ENCODE measurements around the gene NELL1. TPM values are rescaled to one million over a fixed set of nuclear protein-coding genes. Genes with fewer than 3 reads are reported as not detected.

NELL1 gene
- total and polyA plus RNA-seq, 2 donors (not counting 1 experiment from before 2014, with no cell fraction given): not detected

GRCh38 chr11:20670932-20671403 is 1.6 kb downstream of the NELL1 start:
- no peak overlapping the region for H3K27ac ChIP-seq (ENCODE audit: insufficient read depth, low read length)
- no peak for DNase-seq (ENCODE audit: low read depth in 2 of 2)
- no peak overlapping the region for H3K4me2 ChIP-seq (ENCODE audit: extremely low read depth, insufficient read depth, low read length)
- H3K4me1 ChIP-seq (ENCODE audit: control insufficient read depth, extremely low read depth, insufficient read depth, low read length): no peaks in the 10 kb centered on the region
- H3K79me2 ChIP-seq (ENCODE audit: control insufficient read depth, insufficient read depth, low read length): no peaks in the 10 kb centered on the region
- H3K9ac ChIP-seq (ENCODE audit: insufficient read depth, low read length): no peak overlapping the region
- no peaks in the 10 kb centered on the region for H3K36me3 ChIP-seq (ENCODE audit: control insufficient read depth, insufficient read depth, low read length)
- TF ChIP-seq, protein P1, sequence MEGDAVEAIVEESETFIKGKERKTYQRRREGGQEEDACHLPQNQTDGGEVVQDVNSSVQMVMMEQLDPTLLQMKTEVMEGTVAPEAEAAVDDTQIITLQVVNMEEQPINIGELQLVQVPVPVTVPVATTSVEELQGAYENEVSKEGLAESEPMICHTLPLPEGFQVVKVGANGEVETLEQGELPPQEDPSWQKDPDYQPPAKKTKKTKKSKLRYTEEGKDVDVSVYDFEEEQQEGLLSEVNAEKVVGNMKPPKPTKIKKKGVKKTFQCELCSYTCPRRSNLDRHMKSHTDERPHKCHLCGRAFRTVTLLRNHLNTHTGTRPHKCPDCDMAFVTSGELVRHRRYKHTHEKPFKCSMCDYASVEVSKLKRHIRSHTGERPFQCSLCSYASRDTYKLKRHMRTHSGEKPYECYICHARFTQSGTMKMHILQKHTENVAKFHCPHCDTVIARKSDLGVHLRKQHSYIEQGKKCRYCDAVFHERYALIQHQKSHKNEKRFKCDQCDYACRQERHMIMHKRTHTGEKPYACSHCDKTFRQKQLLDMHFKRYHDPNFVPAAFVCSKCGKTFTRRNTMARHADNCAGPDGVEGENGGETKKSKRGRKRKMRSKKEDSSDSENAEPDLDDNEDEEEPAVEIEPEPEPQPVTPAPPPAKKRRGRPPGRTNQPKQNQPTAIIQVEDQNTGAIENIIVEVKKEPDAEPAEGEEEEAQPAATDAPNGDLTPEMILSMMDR (conservative IDR thresholded peaks at IDR 0.05 in 1 of 2, IDR thresholded peaks at IDR 0.05 in 1 of 2; ENCODE audit: low read depth in 1 of 2, low read length in 2 of 2): no peak
- no peak for TF ChIP-seq EZH2 (IDR thresholded peaks at IDR 0.05; ENCODE audit: low read length, missing control alignments)
- H3K27me3 ChIP-seq (ENCODE audit: control insufficient read depth, insufficient read depth, low read length): peaks cover 22% of the 10 kb centered on the region
- H2AFZ ChIP-seq (ENCODE audit: low read length): no peak overlapping the region
- H4K20me1 ChIP-seq (ENCODE audit: control insufficient read depth, extremely low read depth, insufficient read depth, low read length): no peaks in the 10 kb centered on the region
- no peaks in the 10 kb centered on the region for H3K9me3 ChIP-seq (ENCODE audit: control insufficient read depth, insufficient read depth, low read depth, low read length)
- H3K4me3 ChIP-seq (replicated peaks in 1 of 4; ENCODE audit: control extremely low read depth in 1 of 4, insufficient read depth in 1 of 4, low read depth in 3 of 4, low read length in 4 of 4): no peak overlapping the region

DNA sequence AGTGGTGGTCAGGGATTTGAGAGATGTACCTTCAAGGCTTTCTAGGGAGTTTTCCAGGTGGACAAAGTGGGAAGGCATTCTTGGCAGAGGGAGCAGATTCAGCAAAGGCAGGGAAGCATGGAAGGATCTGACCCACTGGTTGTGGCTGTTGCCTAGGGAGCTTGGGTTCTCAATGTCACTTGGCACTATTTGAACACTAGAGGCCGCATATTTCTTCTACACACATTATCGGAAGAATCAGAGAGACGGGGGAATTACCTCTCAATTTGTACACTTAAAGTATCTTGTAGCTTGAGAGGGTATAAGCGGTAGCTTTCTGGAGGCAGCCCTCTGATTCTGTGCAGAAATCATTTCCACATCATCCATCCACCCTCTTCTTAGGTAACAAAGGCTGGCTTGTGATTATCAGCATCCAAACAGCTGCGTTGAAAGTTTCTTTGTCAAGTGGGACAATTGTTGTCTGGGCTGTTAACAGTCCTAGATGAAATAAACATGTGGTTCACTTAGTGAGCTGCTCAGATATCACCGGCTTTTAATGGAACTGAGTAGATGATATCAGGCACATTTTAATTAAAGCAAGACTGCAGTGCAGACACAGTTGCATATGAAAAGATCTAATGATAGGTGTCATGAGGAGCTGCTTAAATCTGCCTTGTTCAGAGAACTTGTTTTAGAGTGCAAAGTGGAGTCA is 2.6 kb downstream of the NELL1 start:
- no peak overlapping the region for H3K27ac ChIP-seq (ENCODE audit: insufficient read depth, low read length)
- DNase-seq (ENCODE audit: low read depth in 2 of 2): no peak

GRCh38 chr11:20672575-20672974 is 3.2 kb downstream of the NELL1 start:
- Histone ChIP-seq H3K4me2 (ENCODE audit: extremely low read depth, insufficient read depth, low read length) (no peak overlapping the region), H3K79me2 (ENCODE audit: control insufficient read depth, insufficient read depth, low read length) (no peaks in the 10 kb centered on the region), H3K27me3 (ENCODE audit: control insufficient read depth, insufficient read depth, low read length) (peaks cover 22% of the 10 kb centered on the region), H4K20me1 (ENCODE audit: control insufficient read depth, extremely low read depth, insufficient read depth, low read length) (no peaks in the 10 kb centered on the region), H3K4me1 (ENCODE audit: control insufficient read depth, extremely low read depth, insufficient read depth, low read length) (no peaks in the 10 kb centered on the region), H2AFZ (ENCODE audit: low read length) (no peak overlapping the region), H3K36me3 (ENCODE audit: control insufficient read depth, insufficient read depth, low read length) (no peaks in the 10 kb centered on the region), H3K27ac (ENCODE audit: insufficient read depth, low read length) (no peak overlapping the region), H3K9me3 (ENCODE audit: control insufficient read depth, insufficient read depth, low read depth, low read length) (no peaks in the 10 kb centered on the region), H3K4me3 (replicated peaks in 1 of 4; ENCODE audit: control extremely low read depth in 1 of 4, insufficient read depth in 1 of 4, low read depth in 3 of 4, low read length in 4 of 4) (no peak overlapping the region), H3K9ac (ENCODE audit: insufficient read depth, low read length) (no peak overlapping the region)
- no peak for DNase-seq (ENCODE audit: low read depth in 2 of 2)
- no peak for TF ChIP-seq EZH2 (IDR thresholded peaks at IDR 0.05; ENCODE audit: low read length, missing control alignments)
- TF ChIP-seq, protein P1 (conservative IDR thresholded peaks at IDR 0.05 in 1 of 2, IDR thresholded peaks at IDR 0.05 in 1 of 2; ENCODE audit: low read depth in 1 of 2, low read length in 2 of 2): peak; percentile 18 to 31

More for the DNA sequence above, 2.6 kb downstream of the NELL1 start:
- Histone ChIP-seq H3K79me2 (ENCODE audit: control insufficient read depth, insufficient read depth, low read length) (no peaks in the 10 kb centered on the region), H2AFZ (ENCODE audit: low read length) (no peak overlapping the region), H3K4me2 (ENCODE audit: extremely low read depth, insufficient read depth, low read length) (no peak overlapping the region), H4K20me1 (ENCODE audit: control insufficient read depth, extremely low read depth, insufficient read depth, low read length) (no peaks in the 10 kb centered on the region), H3K36me3 (ENCODE audit: control insufficient read depth, insufficient read depth, low read length) (no peaks in the 10 kb centered on the region), H3K9me3 (ENCODE audit: control insufficient read depth, insufficient read depth, low read depth, low read length) (no peaks in the 10 kb centered on the region), H3K4me1 (ENCODE audit: control insufficient read depth, extremely low read depth, insufficient read depth, low read length) (no peaks in the 10 kb centered on the region), H3K27me3 (ENCODE audit: control insufficient read depth, insufficient read depth, low read length) (peaks cover 22% of the 10 kb centered on the region), H3K9ac (ENCODE audit: insufficient read depth, low read length) (no peak overlapping the region), H3K4me3 (replicated peaks in 1 of 4; ENCODE audit: control extremely low read depth in 1 of 4, insufficient read depth in 1 of 4, low read depth in 3 of 4, low read length in 4 of 4) (no peak overlapping the region)
- TF ChIP-seq, protein P1 (conservative IDR thresholded peaks at IDR 0.05 in 1 of 2, IDR thresholded peaks at IDR 0.05 in 1 of 2; ENCODE audit: low read depth in 1 of 2, low read length in 2 of 2): peak in 1 of 2 donors; percentile 8
- no peak for TF ChIP-seq EZH2 (IDR thresholded peaks at IDR 0.05; ENCODE audit: low read length, missing control alignments)
